ENCODE data around the gene C1orf115.
"Not testable (repeated sequence)": the region's sequence is repeated elsewhere in the genome, so short reads cannot be mapped to it uniquely, and the experiment has no call there.

C1orf115 gene

GRCh38 chr1:220694866-220695382 is 4.8 kb downstream of the C1orf115 start:
- no peak for DNase-seq (ENCODE audit: low spot score)

DNA sequence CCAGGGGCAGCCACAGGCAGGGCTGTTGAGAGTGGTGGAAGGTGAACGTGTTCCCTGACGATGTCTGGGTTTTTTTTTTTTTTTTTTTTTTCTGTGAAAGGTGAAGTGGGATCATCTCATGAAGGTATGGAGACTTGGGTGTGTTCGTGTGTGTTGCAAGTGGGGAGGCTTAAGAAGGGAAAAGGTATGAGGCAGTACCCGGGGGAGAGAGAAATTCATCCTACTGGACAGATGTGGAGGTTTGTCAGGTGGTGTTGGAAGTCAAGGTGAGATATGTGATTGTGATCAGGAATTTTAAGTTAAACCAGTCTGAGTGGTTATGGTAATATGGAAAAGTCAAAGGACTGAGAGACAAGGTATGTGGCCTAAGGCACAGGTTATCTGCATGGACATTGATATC is 5.3 kb downstream of the C1orf115 start:
- DNase-seq (ENCODE audit: low spot score), result no peak

DNA sequence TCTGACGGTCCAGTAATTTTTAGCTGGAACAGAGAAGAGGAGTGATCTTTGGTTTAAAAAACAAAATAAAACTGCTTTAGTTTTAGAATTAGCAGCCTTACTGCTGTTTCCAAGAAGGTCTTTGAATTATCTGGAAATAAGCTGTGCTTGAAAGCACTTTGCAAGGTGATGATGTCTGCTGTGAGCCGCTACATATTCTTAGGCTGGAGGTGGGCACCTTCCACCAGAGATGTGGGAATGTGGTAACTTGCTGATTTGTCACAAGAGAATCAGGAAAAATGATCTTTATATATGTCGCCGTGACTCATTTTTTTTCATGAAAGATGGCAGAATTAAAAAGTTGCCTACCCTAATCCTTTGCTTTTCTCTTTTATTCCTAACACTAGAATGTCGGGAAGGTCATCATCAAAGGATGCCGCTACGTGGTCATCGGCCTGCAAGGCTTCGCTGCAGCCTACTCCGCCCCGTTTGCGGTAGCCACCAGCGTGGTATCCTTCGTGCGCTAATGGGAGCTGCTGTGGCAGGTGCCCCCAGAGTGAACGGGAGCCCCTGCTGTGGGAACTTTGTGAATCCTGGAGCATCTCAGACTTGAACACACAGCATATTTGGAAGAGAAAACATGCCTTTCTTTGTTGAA is 6.2 kb downstream of the C1orf115 start:
- no peak for DNase-seq (ENCODE audit: low spot score)

DNA sequence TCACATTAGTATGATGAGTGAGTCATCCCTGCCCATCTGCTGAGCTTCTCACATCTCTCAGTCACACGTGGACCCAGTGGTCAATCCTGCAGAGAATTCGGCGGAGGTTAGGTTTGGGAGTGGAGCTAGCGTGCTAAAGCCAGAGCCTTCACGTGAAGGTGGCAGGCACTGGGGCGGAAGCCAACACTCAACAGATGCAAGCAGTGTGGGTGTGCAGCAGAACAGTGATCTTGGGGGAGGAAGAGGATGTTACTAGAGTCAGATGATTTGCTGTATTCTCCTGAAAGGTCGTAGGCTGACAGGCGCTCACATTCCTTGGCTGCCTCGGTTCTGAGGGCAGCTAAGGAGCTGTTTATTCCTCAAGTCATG is 6.7 kb downstream of the C1orf115 start:
- DNase-seq (ENCODE audit: low spot score), result no peak

DNA sequence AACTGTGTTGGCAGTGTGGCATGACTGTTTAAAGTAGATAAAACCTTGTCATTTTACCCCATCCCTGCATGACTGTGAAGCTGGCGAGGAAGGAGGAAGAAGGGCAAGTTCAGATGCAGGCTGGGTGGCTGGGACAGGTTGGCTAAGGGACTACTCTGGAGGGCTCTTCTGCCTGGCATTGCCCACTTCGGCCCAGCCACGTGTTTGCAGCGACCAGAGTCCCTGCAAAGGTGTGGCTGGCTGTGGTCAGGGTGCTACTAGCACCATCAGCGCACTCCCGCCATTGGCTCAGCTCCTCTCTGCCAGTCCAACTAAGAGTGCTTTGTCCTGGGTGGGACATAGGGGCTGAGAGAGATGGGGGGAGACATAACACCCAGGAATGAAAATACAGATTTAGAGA is 7.2 kb downstream of the C1orf115 start:
- DNase-seq (ENCODE audit: low spot score), result no peak

DNA sequence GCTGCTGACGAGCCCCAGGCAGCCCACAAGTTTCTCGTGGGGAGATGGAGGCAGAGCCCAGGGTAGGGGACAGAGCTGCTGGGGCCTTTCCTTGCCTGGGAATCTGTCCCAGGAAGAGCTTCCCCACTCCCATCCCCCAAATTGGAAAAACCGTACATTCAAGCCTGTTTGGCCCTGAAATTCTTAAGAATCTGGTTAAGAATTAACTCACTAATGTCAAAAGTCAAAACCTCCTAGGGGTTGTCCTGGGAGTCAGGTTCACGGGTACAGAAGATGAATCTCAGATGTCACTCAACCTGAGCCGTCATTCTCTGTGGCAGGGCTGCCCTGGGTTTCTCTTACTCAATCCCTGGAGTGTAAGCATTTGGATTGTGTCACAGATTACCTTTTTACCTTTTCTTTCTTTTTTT is 8.4 kb downstream of the C1orf115 start:
- DNase-seq (ENCODE audit: low spot score), result no peak

DNA sequence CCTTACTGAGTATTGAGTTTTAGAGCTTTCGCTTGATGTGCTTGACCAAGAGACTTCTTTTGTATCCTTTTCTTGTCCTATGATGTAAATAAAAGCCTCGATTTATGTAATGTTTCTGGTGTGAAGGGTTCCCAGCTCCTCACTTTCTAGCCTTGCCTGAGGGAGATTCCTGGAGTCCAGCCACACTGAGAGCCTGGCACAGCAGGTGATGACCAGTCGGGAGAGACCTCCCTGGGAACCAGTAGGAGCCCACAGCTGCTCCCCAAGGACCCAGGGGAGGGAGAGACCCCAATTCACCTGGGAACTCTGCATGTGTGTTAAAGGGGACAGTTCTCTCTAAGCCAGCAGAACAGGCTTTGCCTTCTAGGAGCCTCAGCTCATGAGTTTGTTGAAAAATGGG is 8.9 kb downstream of the C1orf115 start:
- no peak for DNase-seq (ENCODE audit: low spot score)

- no peak for DNase-seq (ENCODE audit: low spot score)
Measured at GRCh38 chr1:220700556-220701179, 10.5 kb downstream of the C1orf115 start.

- DNase-seq (ENCODE audit: low spot score), result no peak
Measured at GRCh38 chr1:220701974-220702373, 11.8 kb downstream of the C1orf115 start.

GRCh38 chr1:220702733-220703270 is 12.6 kb downstream of the C1orf115 start:
- DNase-seq (ENCODE audit: low spot score), result no peak

DNA sequence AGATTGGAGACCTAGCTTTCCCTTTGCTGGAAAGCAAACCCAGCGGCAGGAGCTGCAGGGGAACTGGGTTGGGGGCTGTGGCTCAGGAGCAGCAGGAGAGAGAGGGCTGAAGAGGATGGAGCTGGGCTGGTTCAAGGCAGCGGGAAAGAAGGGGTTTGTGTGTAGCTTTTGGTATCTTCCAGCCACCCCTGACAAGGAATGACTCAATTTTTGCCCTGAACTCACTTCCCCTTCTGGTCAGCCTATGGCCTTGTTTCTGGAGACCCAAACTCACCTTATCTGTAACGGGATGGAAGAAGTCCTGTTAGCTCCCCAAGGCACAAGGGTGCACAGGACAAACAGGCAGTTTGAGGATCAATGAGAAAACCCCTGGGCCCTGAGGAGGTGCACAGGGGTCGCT is 13.1 kb downstream of the C1orf115 start:
- DNase-seq (ENCODE audit: low spot score), result no peak

DNA sequence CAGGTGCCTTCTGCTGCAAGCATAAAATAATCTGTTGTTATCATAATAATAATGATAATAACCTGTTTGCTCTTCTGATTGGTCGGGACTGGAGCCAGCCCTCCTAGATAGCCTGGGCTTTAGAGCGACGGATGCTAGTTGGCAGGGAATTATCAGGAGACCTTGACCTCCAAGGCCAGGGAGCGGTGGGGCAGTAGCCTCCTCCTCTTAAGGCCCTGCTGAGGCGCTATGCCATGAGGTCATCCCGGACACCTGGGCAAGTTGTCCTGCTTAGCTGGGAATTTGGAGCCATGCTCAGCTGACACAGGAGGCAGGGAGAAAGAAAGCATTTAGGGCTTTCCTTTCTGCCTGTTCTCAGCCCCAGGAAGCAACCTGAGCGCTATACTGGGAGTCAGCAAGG is 15.6 kb downstream of the C1orf115 start:
- no peak for DNase-seq (ENCODE audit: low spot score)

GRCh38 chr1:220706480-220706879 is 16.3 kb downstream of the C1orf115 start:
- DNase-seq (ENCODE audit: low spot score), result no peak

DNA sequence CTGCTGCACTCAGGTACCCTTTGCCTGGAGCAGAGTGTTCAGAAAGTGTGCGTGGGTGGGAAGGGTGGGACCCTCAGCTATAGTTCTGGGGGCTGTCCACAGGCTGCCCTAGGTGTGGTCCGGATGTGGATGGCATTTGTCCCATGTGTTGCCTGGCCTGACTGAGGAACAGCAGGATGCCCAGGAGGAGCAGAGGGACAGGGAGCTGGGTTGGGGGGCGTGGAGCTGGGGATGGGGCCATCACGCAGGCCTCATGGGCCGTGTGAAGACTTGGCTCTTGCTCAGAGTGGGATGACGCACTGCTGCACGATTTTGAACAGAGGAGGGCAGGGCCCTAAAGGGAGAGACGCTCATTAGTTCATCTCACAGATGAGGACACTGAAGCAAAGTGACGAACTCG is 17.0 kb downstream of the C1orf115 start:
- no peak for DNase-seq (ENCODE audit: low spot score)

- no peak for DNase-seq (ENCODE audit: low spot score)
Measured at GRCh38 chr1:220708244-220708643, 18.1 kb downstream of the C1orf115 start.

GRCh38 chr1:220708936-220709801 is 19.0 kb downstream of the C1orf115 start:
- no peak for DNase-seq (ENCODE audit: low spot score)

- no peak for DNase-seq (ENCODE audit: low spot score)
Measured at GRCh38 chr1:220710333-220710732, 20.2 kb downstream of the C1orf115 start.

DNA sequence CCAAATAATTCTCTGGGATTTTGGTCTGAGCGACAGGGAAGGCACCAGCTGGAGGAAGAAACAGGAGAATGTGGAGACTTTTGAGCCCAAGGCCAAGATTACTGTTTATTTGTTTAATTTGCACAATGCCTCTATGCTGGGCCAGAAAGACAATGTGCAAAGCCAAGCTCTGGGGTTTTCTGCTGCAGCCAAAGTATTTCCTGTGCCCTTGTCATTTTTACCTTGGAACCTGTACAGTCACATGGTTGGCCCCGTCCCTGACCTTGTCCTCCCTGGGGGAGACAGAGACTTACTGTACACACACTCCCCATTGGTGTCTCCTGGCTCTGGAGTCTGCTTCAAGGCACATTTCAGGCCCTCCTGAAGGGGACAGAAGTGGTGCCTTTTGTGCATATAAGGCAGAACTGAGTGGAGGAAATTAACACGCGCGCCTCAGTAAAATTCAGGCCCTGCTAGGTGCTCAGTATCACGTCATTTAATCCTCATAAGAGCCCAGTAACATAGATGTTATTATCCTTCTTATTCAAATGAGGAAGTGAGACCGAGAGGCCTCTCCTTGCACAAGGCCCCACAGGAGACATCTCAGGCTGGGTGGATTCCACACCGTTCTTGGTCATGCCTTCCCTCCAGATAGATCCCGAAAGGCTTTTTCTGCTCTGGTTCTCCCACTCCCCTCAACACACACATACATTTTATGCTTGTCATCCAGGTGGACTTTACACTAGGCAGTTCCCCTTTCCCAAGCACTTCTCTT is 21.1 kb downstream of the C1orf115 start:
- DNase-seq (ENCODE audit: low spot score), result no peak

- DNase-seq (ENCODE audit: low spot score), result not testable (repeated sequence)
Measured at GRCh38 chr1:220715986-220716385, 25.8 kb downstream of the C1orf115 start.

GRCh38 chr1:220717800-220718640 is 27.9 kb downstream of the C1orf115 start:
- no peak for DNase-seq (ENCODE audit: low spot score)

DNA sequence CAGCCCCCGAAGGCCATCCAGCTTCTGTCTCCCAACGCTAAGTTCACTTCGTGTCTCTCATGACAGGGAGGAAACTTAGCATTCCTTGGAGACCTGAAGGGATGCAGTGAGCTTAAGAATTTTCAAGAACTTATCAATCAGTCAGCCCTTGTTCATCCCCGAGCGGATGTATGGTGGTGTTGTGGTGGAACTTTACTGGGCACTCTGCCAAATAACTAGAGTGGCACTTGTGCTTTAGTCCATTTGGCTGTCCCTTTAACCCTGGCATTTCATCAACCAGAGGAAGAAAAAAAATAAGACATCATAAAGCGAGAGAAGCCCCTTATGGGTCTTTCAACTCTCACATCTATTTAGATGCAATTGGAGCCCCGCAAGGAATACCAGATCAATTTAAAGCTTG is 31.1 kb downstream of the C1orf115 start:
- not testable (repeated sequence) for DNase-seq (ENCODE audit: low spot score)
